Measurements from ENCODE around the gene RNF207. TPM values are rescaled to one million over a fixed set of nuclear protein-coding genes. Genes with fewer than 3 reads are reported as not detected.

Gene RNF207
- total RNA-seq, 1 experiment from 2014 or later = 4.9 TPM

- no peak overlapping the region for H3K23ac ChIP-seq (ENCODE audit: insufficient read length, low read depth, low read length)
- Mint-ChIP-seq H3K27me3 (ENCODE audit: low read depth) (peaks cover 62% of the 10 kb centered on the region), H3K9me3 (no peaks in the 10 kb centered on the region), H3K27ac (no peak overlapping the region; a peak in 1 of 7 replicates), H3K36me3 (ENCODE audit: insufficient read depth in 1 of 3, low read depth in 3 of 3) (no peaks in the 10 kb centered on the region), H3K4me1 (peaks cover 26 to 27% of the 10 kb centered on the region in 2 experiments), H3K4me3 (no peak overlapping the region)
- no peak overlapping the region for H2AK5ac ChIP-seq (ENCODE audit: insufficient read length, low read length)
- no peaks in the 10 kb centered on the region for H3K9me3 ChIP-seq (ENCODE audit: control insufficient read depth, low read depth, low read length)
- no CpG with 5 or more reads among the region's 5 CpGs for WGBS (ENCODE audit: extremely low coverage, insufficient read length, low lambda C conversion rate)
- no peaks in the 10 kb centered on the region for H3K79me1 ChIP-seq (ENCODE audit: insufficient read depth, low read depth, low read length, poor library complexity, severe bottlenecking)
- H4K20me1 ChIP-seq (ENCODE audit: control insufficient read depth, insufficient read depth, insufficient read length) = no peaks in the 10 kb centered on the region
- H2BK20ac ChIP-seq (ENCODE audit: low read depth, low read length, poor library complexity, severe bottlenecking) = no peak overlapping the region
- no peak overlapping the region for H3K18ac ChIP-seq (ENCODE audit: insufficient read length, low read depth, low read length)
- H2BK12ac ChIP-seq (ENCODE audit: insufficient read length, low read depth, low read length) = no peak overlapping the region
- H4K91ac ChIP-seq (ENCODE audit: insufficient read length, low read depth, low read length) = no peak overlapping the region
- H2BK5ac ChIP-seq (ENCODE audit: insufficient read length, low read length) = no peak overlapping the region
- H3K4me2 ChIP-seq (ENCODE audit: insufficient read depth, insufficient read length, low read length) = no peak overlapping the region
- no peak for DNase-seq
- H3K79me2 ChIP-seq (ENCODE audit: insufficient read depth, low read length) = no peaks in the 10 kb centered on the region
- H4K8ac ChIP-seq (replicated peaks; ENCODE audit: insufficient read length, low read depth, low read length) = no peak overlapping the region
- H3K9ac ChIP-seq (ENCODE audit: extremely low read depth, insufficient read length, low read length) = no peak overlapping the region
- TF ChIP-seq CTCF (conservative IDR thresholded peaks at IDR 0.05) = no peak
- no peak overlapping the region for H3K27ac ChIP-seq (ENCODE audit: insufficient read length, low read depth, low read length)
- H2AFZ ChIP-seq (ENCODE audit: low read length) = no peak overlapping the region
- H3K23me2 ChIP-seq (ENCODE audit: insufficient read length, low read depth, low read length, poor library complexity, severe bottlenecking) = peaks cover 22% of the 10 kb centered on the region
- no peak overlapping the region for H3K4ac ChIP-seq (ENCODE audit: low read depth, low read length)
- no peak overlapping the region for H4K5ac ChIP-seq (ENCODE audit: insufficient read length, low read depth, low read length)
- H3K27me3 ChIP-seq (ENCODE audit: insufficient read depth, low read length) = peaks cover 18% of the 10 kb centered on the region; the same call in 1 of the 2 replicates
- H3K4me1 ChIP-seq (ENCODE audit: insufficient read depth, low read length) = peaks cover 2% of the 10 kb centered on the region; the same call in 1 of the 2 replicates
- no peak overlapping the region for H2BK120ac ChIP-seq (ENCODE audit: low read depth, low read length, poor library complexity, severe bottlenecking)
- no peak overlapping the region for H3K56ac ChIP-seq (ENCODE audit: insufficient read length, low read depth, low read length)
- no peak overlapping the region for H2BK15ac ChIP-seq (ENCODE audit: low read depth, low read length)
- H3K14ac ChIP-seq (ENCODE audit: insufficient read depth, low read length) = no peak overlapping the region
- no peak overlapping the region for H3T11ph ChIP-seq (ENCODE audit: low read length)
These were observed 41.7 kb downstream of the RNF207 start for GRCh38 chr1:6247651-6248050.
